DMS79 treated with DMSO at 0.1 percent for 48 hours (cell line): Measurements from ENCODE around the gene DNLZ.

Experiments used
- DNase-seq: peaks from one replicate; lab custom pipeline; 2025; lab: John Stamatoyannopoulos, UW

DNLZ gene

GRCh38 chr9:136396219-136396515, 32.6 kb upstream of the DNLZ start:
- DNase-seq, result no peak

GRCh38 chr9:136395345-136396218, 32.0 kb upstream of the DNLZ start:
- DNase-seq, result no peak

- no peak for DNase-seq
These were observed 31.4 kb upstream of the DNLZ start for GRCh38 chr9:136395020-136395340.

GRCh38 chr9:136394312-136395019, 30.9 kb upstream of the DNLZ start:
- no peak for DNase-seq

GRCh38 chr9:136393531-136393930, 30.0 kb upstream of the DNLZ start:
- no peak for DNase-seq

GRCh38 chr9:136392538-136393449, 29.2 kb upstream of the DNLZ start:
- DNase-seq, result no peak

- DNase-seq, result no peak
These were observed 28.4 kb upstream of the DNLZ start for GRCh38 chr9:136391737-136392537.

- no peak for DNase-seq
These were observed 25.9 kb upstream of the DNLZ start for GRCh38 chr9:136389396-136389795.

- no peak for DNase-seq
These were observed 23.7 kb upstream of the DNLZ start for GRCh38 chr9:136387217-136387616.

- no peak for DNase-seq
These were observed 22.5 kb upstream of the DNLZ start for GRCh38 chr9:136386018-136386417.

GRCh38 chr9:136385015-136385414, 21.5 kb upstream of the DNLZ start:
- DNase-seq, result no peak

- no peak for DNase-seq
These were observed 19.9 kb upstream of the DNLZ start for GRCh38 chr9:136383436-136383835.

GRCh38 chr9:136381966-136382513, 18.5 kb upstream of the DNLZ start:
- no peak for DNase-seq

GRCh38 chr9:136381311-136381710, 17.8 kb upstream of the DNLZ start:
- no peak for DNase-seq

GRCh38 chr9:136380381-136380780, 16.8 kb upstream of the DNLZ start:
- no peak for DNase-seq

- DNase-seq, result no peak
These were observed 16.3 kb upstream of the DNLZ start for GRCh38 chr9:136379891-136380290.

- DNase-seq, result no peak
These were observed 15.9 kb upstream of the DNLZ start for GRCh38 chr9:136379401-136379800.

GRCh38 chr9:136379003-136379287, 15.4 kb upstream of the DNLZ start:
- no peak for DNase-seq

GRCh38 chr9:136378170-136379002, 14.8 kb upstream of the DNLZ start:
- DNase-seq, result peak; percentile 16

GRCh38 chr9:136377341-136378169, 14.0 kb upstream of the DNLZ start:
- DNase-seq, result no peak
